ENCODE results near the gene NR1I3. TPM values are rescaled to one million over a fixed set of nuclear protein-coding genes. Genes with fewer than 3 reads are reported as not detected.

NR1I3 gene
- total and polyA plus RNA-seq, 2 of the 13 experiments (the other 11 are each of a cell fraction or from before 2014, with no cell fraction given): 0.62 to 0.95 TPM

DNA sequence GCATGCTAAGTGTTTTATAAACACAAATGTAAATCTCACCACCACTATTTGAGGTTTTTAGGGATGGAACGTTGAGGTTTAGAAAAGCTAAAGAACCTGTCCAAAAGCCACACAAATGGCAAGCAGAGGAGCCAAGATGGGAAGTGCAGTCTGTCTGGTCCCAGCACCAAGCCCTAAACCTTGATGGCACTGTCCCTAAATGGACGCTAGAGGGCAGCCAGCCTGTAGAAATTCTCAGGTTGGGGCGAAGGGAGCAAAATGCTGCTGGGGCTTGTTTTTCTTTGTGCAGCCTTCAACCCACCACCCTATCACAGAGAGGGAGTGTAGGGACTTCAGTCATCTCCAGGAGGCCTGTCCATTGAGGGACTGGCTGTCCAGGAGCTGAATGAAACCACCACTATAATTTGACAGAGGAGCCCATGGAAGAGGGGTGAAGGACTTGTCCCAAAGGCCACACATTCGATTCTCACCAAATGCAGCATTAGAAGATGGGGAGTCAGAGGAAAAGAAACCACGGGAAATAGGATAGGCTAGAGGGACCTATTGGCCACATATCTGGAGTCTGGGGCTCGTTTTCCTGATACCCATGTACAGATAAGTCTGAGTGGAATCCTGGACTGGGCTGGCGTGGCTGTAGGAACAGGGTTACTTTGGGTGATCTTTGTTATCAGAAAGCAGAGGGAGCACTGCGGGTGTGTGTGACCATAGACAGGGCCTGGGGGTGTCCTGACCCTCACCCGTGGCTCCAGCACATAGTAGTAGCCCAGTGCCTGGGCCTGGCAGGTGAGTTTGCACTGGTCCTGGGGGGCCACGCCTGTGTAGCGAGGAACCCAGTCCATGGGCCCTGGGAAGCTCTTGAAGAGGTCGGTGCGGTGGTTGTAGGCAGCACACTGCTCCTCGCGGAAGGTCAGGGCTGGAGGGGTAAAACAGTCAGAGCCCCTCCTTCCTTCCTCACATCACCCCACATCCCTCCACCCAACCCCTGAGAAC lies 45.2 kb downstream of the NR1I3 start (continued):
- TF ChIP-seq ZNF30 (CRISPR knock-in tag; IDR thresholded peaks at IDR 0.05): no peak
- peak; percentile 61 for TF ChIP-seq XRCC5 (optimal IDR thresholded peaks at IDR 0.05; ENCODE audit: low read length)
- TF ChIP-seq, protein P1, sequence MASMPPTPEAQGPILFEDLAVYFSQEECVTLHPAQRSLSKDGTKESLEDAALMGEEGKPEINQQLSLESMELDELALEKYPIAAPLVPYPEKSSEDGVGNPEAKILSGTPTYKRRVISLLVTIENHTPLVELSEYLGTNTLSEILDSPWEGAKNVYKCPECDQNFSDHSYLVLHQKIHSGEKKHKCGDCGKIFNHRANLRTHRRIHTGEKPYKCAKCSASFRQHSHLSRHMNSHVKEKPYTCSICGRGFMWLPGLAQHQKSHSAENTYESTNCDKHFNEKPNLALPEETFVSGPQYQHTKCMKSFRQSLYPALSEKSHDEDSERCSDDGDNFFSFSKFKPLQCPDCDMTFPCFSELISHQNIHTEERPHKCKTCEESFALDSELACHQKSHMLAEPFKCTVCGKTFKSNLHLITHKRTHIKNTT (CRISPR knock-in tag; IDR thresholded peaks at IDR 0.05): no peak
- TF ChIP-seq, protein P2, sequence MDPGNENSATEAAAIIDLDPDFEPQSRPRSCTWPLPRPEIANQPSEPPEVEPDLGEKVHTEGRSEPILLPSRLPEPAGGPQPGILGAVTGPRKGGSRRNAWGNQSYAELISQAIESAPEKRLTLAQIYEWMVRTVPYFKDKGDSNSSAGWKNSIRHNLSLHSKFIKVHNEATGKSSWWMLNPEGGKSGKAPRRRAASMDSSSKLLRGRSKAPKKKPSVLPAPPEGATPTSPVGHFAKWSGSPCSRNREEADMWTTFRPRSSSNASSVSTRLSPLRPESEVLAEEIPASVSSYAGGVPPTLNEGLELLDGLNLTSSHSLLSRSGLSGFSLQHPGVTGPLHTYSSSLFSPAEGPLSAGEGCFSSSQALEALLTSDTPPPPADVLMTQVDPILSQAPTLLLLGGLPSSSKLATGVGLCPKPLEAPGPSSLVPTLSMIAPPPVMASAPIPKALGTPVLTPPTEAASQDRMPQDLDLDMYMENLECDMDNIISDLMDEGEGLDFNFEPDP (CRISPR knock-in tag; conservative IDR thresholded peaks at IDR 0.05): no peak
- TF ChIP-seq PTBP1 (IDR thresholded peaks at IDR 0.05; ENCODE audit: low read depth, low read length, poor library complexity, severe bottlenecking): no peak
- no peak for TF ChIP-seq ZKSCAN8 (CRISPR knock-in tag; IDR thresholded peaks at IDR 0.05; ENCODE audit: borderline replicate concordance)
- TF ChIP-seq, protein P3, sequence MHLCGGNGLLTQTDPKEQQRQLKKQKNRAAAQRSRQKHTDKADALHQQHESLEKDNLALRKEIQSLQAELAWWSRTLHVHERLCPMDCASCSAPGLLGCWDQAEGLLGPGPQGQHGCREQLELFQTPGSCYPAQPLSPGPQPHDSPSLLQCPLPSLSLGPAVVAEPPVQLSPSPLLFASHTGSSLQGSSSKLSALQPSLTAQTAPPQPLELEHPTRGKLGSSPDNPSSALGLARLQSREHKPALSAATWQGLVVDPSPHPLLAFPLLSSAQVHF (CRISPR knock-in tag; IDR thresholded peaks at IDR 0.05): no peak
- TF ChIP-seq, protein P4, sequence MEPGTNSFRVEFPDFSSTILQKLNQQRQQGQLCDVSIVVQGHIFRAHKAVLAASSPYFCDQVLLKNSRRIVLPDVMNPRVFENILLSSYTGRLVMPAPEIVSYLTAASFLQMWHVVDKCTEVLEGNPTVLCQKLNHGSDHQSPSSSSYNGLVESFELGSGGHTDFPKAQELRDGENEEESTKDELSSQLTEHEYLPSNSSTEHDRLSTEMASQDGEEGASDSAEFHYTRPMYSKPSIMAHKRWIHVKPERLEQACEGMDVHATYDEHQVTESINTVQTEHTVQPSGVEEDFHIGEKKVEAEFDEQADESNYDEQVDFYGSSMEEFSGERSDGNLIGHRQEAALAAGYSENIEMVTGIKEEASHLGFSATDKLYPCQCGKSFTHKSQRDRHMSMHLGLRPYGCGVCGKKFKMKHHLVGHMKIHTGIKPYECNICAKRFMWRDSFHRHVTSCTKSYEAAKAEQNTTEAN (CRISPR knock-in tag; conservative IDR thresholded peaks at IDR 0.05): no peak
- no peak for TF ChIP-seq EHMT2 (IDR thresholded peaks at IDR 0.05; ENCODE audit: borderline replicate concordance, low read depth, low read length)
- no peak for TF ChIP-seq ZFP90 (CRISPR knock-in tag; IDR thresholded peaks at IDR 0.05; ENCODE audit: borderline replicate concordance)
- TF ChIP-seq, protein P5, sequence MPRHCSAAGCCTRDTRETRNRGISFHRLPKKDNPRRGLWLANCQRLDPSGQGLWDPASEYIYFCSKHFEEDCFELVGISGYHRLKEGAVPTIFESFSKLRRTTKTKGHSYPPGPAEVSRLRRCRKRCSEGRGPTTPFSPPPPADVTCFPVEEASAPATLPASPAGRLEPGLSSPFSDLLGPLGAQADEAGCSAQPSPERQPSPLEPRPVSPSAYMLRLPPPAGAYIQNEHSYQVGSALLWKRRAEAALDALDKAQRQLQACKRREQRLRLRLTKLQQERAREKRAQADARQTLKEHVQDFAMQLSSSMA (CRISPR knock-in tag; IDR thresholded peaks at IDR 0.05): no peak
- no peak for TF ChIP-seq ZNF205 (CRISPR knock-in tag; IDR thresholded peaks at IDR 0.05)
- TF ChIP-seq, protein P6, sequence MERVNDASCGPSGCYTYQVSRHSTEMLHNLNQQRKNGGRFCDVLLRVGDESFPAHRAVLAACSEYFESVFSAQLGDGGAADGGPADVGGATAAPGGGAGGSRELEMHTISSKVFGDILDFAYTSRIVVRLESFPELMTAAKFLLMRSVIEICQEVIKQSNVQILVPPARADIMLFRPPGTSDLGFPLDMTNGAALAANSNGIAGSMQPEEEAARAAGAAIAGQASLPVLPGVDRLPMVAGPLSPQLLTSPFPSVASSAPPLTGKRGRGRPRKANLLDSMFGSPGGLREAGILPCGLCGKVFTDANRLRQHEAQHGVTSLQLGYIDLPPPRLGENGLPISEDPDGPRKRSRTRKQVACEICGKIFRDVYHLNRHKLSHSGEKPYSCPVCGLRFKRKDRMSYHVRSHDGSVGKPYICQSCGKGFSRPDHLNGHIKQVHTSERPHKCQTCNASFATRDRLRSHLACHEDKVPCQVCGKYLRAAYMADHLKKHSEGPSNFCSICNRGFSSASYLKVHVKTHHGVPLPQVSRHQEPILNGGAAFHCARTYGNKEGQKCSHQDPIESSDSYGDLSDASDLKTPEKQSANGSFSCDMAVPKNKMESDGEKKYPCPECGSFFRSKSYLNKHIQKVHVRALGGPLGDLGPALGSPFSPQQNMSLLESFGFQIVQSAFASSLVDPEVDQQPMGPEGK (CRISPR knock-in tag; IDR thresholded peaks at IDR 0.05): peak; percentile 41; the same call in 1 of the 2 replicates
- no peak for TF ChIP-seq PHF5A (CRISPR knock-in tag; IDR thresholded peaks at IDR 0.05; ENCODE audit: low read depth, unreplicated experiment)
- TF ChIP-seq, protein P7, sequence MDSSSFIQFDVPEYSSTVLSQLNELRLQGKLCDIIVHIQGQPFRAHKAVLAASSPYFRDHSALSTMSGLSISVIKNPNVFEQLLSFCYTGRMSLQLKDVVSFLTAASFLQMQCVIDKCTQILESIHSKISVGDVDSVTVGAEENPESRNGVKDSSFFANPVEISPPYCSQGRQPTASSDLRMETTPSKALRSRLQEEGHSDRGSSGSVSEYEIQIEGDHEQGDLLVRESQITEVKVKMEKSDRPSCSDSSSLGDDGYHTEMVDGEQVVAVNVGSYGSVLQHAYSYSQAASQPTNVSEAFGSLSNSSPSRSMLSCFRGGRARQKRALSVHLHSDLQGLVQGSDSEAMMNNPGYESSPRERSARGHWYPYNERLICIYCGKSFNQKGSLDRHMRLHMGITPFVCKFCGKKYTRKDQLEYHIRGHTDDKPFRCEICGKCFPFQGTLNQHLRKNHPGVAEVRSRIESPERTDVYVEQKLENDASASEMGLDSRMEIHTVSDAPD (CRISPR knock-in tag; IDR thresholded peaks at IDR 0.05): no peak
- TF ChIP-seq GATAD1 (CRISPR knock-in tag; IDR thresholded peaks at IDR 0.05): no peak
- TF ChIP-seq ZNF143 (CRISPR knock-in tag; IDR thresholded peaks at IDR 0.05): no peak
- no peak for TF ChIP-seq POLR2G (IDR thresholded peaks at IDR 0.05; ENCODE audit: low read depth, low read length)
- TF ChIP-seq HNRNPH1 (optimal IDR thresholded peaks at IDR 0.05; ENCODE audit: low read depth, low read length): no peak
